Erythroblast (primary cell): ENCODE measurements around the gene NAMPT.

ENCODE experiments used
- DNase-seq, 2 experiments: peaks; one replicate each; lab custom pipeline; 2025; lab: John Stamatoyannopoulos, UW
- GATA1 ChIP-seq: IDR thresholded peaks from 2 replicates; pipeline ENCODE4 v1.6.1; 2011; ENCODE audit warnings: low read depth, mild to moderate bottlenecking, control low read depth, low read length, moderate library complexity
- POLR2A ChIP-seq: IDR thresholded peaks from 2 replicates; pipeline ENCODE4 v1.6.1; 2011; ENCODE audit warnings: mild to moderate bottlenecking, low read length

The NAMPT gene

GRCh38 chr7:106276513-106276912 is 8.3 kb downstream of the NAMPT start:
- no peak for TF ChIP-seq POLR2A
- TF ChIP-seq GATA1, result no peak
- DNase-seq, result no peak

DNA sequence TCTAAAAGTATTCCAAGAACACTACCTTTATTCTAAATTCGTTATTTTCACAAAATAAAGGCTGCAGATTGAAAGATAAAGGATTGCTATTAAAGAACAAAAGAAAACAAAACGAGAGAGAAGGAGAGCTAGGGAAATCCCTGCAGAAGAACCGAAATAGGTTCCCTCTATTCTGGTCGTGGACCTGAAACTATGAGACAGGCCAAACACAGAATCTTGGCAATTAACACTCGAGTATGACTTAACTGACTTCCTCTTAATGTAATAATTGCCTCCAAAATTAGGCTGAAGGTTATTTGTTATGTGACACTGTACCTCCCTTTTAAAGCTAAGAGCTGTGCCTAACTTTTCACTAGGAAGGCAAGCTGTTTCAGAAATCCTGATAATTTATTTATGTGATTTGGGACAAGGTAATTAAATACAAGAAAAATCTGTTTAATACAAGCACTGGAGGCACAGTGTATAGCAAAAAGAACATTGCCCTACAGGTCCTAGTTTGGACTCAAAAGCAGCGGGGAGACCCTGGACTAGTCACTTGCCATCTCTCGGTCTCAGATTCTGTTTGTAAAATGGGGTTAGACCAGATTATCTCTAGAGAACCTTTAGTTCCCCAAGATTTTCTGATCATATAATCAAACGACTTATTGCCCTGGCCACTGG is 11.6 kb downstream of the NAMPT start:
- TF ChIP-seq GATA1, result no peak
- TF ChIP-seq POLR2A, result no peak
- DNase-seq, result no peak

- DNase-seq, result no peak
- no peak for TF ChIP-seq GATA1
- TF ChIP-seq POLR2A, result no peak
Observed at GRCh38 chr7:106270122-106270977, 14.4 kb downstream of the NAMPT start.

DNA sequence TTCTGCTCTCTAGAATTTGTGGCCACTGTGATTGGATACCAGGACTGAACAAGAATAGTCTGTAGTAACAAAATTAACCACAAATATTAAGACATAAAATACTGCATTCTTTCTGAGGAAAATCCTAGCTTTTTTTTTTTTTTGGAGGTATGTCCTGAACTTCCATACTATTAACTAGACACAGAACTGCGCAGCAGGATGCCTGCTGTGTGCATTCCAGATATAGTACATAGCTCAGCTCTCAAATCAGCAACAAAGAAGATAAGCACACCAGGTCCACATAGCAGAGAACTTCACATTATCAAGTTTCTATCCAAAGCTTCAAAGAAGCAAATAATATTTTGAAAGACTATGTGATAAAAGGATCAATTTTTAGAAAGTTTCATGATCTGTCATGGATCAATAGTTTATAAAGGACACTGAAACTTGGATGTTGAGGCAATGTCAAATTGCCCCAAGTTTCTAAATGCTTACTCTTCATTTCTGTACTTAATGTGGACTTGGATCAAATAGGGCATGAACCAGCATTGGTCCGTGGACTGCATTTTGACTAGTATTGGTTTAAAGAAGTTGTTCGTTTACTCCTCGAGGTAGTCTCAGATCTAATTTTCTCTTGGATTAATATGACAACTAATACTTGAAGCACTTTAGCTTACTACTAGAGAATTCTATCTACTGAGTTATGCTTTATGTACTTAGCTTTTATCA is 15.4 kb downstream of the NAMPT start:
- no peak for DNase-seq
- no peak for TF ChIP-seq GATA1
- TF ChIP-seq POLR2A, result no peak

DNA sequence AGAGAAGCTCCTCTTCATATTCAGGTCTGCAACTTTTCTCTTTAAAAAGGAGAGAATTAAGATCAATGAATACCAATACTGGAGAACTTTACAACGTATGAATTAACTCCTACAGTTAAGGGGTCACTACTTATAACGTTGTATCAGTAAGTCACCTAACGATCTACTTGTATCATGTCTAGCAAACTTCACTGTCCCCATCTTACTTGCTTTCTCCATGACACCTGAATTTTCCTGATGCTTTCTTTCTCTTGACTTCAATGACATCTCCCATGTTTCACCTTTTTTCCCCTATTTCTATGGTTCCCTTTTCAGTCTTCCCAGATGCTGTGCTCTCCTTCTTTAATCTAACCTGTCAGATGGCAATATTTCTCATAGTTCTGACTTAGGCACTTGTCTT is 19.6 kb downstream of the NAMPT start:
- TF ChIP-seq POLR2A, result no peak
- TF ChIP-seq GATA1, result no peak
- DNase-seq, result no peak

DNA sequence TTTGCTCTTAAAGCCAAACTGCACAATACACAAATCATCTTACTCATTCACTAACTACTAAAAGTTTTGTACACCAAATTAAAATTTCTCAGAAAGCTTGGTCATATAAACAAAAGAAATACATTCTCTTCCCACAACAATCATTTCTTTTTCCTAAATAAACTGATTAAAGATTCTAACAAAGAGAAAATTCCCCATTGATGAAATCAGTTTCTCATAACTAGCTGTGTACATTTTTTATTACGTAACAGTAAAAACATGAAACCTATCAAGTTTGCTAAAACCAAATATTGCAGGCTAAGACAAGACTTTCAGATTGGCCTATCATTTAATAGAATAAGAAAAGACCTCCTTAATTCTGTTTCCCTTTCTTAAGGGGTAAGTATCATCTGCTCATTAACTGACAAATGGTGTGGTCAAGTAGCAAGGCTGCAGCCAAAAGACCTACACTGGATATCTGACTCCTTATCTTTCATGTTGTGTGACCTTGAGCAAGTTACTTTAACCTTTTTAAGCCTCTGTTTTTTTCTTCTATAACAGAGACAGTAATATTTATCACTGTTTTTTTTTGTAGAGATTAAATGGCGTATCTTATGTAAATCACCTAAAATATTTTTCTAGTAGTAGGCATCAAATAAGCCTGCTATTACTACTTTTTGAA is 22.4 kb downstream of the NAMPT start:
- DNase-seq, result no peak
- no peak for TF ChIP-seq GATA1
- no peak for TF ChIP-seq POLR2A

- no peak for DNase-seq
- TF ChIP-seq POLR2A, result no peak
- TF ChIP-seq GATA1, result no peak
Observed at GRCh38 chr7:106260136-106260561, 24.6 kb downstream of the NAMPT start.

- no peak for DNase-seq
- no peak for TF ChIP-seq POLR2A
- no peak for TF ChIP-seq GATA1
Observed at GRCh38 chr7:106258789-106259188, 26.0 kb downstream of the NAMPT start.

GRCh38 chr7:106257752-106258151 is 27.0 kb downstream of the NAMPT start:
- no peak for DNase-seq
- TF ChIP-seq GATA1 (no peak), POLR2A (no peak)

GRCh38 chr7:106256144-106256543 is 28.6 kb downstream of the NAMPT start:
- TF ChIP-seq GATA1 (no peak), POLR2A (no peak)
- no peak for DNase-seq

GRCh38 chr7:106255246-106255645 is 29.5 kb downstream of the NAMPT start:
- no peak for DNase-seq
- no peak for TF ChIP-seq POLR2A
- no peak for TF ChIP-seq GATA1

DNA sequence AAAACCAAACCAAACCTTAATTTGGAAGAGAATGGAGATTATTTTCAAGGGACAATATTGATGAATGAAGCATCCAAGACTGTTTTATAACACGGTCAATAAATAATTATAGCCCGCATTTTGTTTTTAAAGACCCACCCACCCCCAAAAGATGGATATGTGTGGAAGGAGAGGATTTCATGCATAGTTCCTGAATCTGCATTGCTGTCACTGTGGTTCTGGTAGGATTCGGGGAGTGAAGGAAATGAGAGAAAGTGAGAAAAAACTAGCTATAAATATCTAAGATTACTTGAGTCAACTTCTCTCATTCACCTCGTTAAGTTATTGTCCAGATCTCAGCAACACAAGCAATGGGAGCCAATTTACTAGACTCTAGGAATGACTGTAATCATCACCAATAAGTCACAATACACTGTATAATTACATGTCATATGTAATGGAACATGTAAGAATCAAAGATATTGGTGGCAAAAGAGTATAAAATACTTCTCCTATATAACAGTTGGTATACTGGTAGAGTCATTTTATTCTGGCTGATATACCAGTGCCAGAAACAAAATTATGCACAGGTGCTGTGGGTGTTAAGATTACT is 30.2 kb downstream of the NAMPT start:
- TF ChIP-seq POLR2A, result no peak
- no peak for TF ChIP-seq GATA1
- no peak for DNase-seq

DNA sequence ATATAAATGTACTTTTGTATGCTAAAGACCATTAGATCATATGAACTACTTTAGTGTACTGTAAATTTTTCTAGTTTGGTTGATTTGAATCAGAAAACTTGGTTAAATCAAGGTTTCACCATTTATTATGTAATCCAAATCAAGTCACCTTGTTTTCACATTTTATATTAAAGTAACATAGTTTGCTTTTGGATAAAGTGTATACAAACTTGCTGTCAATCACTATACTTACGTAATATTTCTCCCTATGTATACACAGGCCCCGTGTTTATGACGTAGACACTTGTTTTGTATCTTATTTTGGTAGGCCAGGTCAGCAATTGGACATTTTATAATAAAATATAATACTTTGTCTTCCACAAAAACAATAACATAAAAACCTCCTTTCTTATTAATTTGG is 32.2 kb downstream of the NAMPT start:
- no peak for DNase-seq
- no peak for TF ChIP-seq POLR2A
- no peak for TF ChIP-seq GATA1
